ENCODE results near the gene GLIPR1L2.

Gene GLIPR1L2

DNA sequence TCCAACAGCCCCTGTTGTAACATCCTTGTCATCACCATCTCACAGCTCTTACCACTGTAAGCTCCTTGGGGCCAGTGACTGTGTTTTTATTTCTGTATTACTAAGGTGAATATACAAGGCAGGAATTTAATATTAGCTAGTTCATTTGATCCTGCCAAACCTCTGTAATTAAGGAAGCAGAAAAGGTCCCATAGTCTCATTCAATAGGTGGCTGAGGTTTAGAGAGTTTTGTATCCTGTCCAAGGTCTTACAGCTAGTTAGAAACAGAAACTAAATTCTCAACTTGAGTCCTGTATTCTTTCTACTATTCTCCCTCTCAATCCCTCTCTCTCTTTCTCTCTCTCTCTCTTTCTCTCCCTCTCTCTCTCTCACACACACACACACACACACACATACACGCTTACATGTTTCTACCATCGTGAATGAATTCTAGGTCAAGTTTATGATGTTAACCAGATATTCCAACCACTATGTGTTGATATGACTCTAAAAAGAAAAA lies 89.1 kb downstream of the GLIPR1L2 start:
- DNase-seq: no peak

DNA sequence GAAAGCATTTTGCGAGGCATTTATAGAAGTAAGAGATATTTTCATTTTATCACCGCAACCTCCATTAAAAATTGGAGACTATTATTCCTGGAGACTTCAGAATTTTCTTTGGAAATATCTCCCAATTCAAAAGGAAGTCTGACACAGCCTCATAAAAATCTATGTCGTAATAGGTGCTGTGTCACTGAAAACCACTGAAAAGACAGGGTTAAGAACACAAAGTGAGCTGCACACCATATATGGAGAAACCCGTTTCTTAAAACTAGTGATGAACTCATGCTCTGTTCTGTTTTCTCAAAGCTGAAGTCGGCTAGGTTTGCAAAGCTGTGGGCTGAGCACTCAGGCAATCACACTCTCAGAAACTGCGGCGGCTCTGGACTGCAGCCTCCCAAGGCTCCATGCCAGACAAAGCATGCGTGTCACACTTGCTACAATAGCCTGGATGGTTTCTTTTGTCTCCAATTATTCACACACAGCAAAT lies 89.6 kb downstream of the GLIPR1L2 start, which contains the start of gene GLIPR1:
TSS of gene GLIPR1 (plus strand) at position 287 of the 481 bp plus-strand sequence. CDS start at position 413, 126 bp downstream.
- peak; percentile 79 for DNase-seq

DNA sequence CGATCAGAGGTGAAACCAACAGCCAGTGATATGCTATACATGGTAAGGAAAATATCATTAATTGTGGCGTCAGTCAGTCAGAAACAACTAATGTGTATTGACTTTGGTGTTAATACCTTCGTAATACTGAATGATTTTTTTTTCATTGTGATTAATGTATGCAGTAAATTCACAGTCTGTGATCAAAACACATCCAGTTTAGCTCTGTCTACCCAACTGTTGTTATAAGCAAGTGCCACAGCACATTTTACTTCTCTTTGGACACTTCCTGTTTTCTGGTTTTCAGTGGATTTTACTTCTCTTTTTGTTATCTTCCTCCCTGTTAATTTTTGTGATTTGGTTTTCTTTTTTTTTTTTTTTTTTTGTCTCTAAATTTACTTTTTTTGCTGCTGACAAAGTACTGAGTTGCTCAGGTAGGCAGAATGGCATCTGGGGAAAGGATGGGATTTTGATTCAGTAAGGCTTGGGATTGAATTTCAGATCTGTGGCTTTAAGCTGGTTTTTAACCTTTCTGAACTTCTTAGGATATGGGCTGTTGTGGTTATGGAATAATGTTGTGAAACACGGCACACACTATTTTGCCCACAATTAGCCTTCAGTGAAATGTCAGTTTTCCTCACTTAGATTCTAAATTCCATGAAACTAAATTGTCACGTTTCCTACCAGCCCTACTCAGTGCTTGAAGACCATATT lies 90.3 kb downstream of the GLIPR1L2 start:
- no peak for DNase-seq

DNA sequence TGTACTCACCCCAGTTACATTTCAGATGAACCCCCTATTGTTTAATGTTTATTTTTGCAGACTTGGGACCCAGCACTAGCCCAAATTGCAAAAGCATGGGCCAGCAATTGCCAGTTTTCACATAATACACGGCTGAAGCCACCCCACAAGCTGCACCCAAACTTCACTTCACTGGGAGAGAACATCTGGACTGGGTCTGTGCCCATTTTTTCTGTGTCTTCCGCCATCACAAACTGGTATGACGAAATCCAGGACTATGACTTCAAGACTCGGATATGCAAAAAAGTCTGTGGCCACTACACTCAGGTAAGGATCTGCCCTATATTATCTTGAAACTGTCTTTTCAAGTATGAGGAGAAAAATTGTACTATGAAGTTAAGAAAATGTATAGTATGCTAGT lies 90.9 kb downstream of the GLIPR1L2 start:
- DNase-seq: no peak

Measured in CD4-positive, alpha-beta T cell treated with Interleukin-6 for 4 hours (primary cell).